Activated CD8-positive, alpha-beta memory T cell treated with anti-CD3 and anti-CD28 coated beads, Interleukin-2, amount 50 U/mL, for 24 hours (primary cell): ENCODE results near the gene ESRRB.

Experiments used
- DNase-seq: peaks from one replicate; pipeline ENCODE4 v3.0.0-alpha.2; 2020; ENCODE audit errors: extremely low read depth

ESRRB gene

GRCh38 chr14:76375947-76376404, at the start of gene ESRRB:
TSS of gene ESRRB (plus strand) at chr14:76376137. CDS start at chr14:76376402, 265 bp downstream.
- DNase-seq: no peak

GRCh38 chr14:76326918-76327689, 48.8 kb upstream of the ESRRB start:
- no peak for DNase-seq

- DNase-seq: no peak
Measured at GRCh38 chr14:76328457-76329137, 47.3 kb upstream of the ESRRB start.

- DNase-seq: no peak
Measured at GRCh38 chr14:76329154-76329928, 46.6 kb upstream of the ESRRB start.

- no peak for DNase-seq
Measured at GRCh38 chr14:76329951-76330350, 46.0 kb upstream of the ESRRB start.

- no peak for DNase-seq
Measured at GRCh38 chr14:76330411-76331327, 45.3 kb upstream of the ESRRB start.

GRCh38 chr14:76331328-76332011, 44.5 kb upstream of the ESRRB start:
- no peak for DNase-seq

GRCh38 chr14:76333664-76334063, 42.3 kb upstream of the ESRRB start:
- DNase-seq: no peak

GRCh38 chr14:76334316-76334715, 41.6 kb upstream of the ESRRB start:
- no peak for DNase-seq

GRCh38 chr14:76336876-76337275, 39.1 kb upstream of the ESRRB start:
- DNase-seq: no peak

GRCh38 chr14:76337635-76338545, 38.0 kb upstream of the ESRRB start:
- no peak for DNase-seq

- no peak for DNase-seq
Measured at GRCh38 chr14:76339728-76340615, 36.0 kb upstream of the ESRRB start.

GRCh38 chr14:76343386-76343785, 32.6 kb upstream of the ESRRB start:
- no peak for DNase-seq

GRCh38 chr14:76346391-76347160, 29.4 kb upstream of the ESRRB start:
- DNase-seq: no peak

GRCh38 chr14:76348898-76349297, 27.0 kb upstream of the ESRRB start:
- DNase-seq: no peak

GRCh38 chr14:76349993-76350392, 25.9 kb upstream of the ESRRB start:
- DNase-seq: no peak

- DNase-seq: no peak
Measured at GRCh38 chr14:76350671-76351070, 25.3 kb upstream of the ESRRB start.

- no peak for DNase-seq
Measured at GRCh38 chr14:76351941-76352340, 24.0 kb upstream of the ESRRB start.
